ENCODE measurements around the gene HSPB2.

DNA sequence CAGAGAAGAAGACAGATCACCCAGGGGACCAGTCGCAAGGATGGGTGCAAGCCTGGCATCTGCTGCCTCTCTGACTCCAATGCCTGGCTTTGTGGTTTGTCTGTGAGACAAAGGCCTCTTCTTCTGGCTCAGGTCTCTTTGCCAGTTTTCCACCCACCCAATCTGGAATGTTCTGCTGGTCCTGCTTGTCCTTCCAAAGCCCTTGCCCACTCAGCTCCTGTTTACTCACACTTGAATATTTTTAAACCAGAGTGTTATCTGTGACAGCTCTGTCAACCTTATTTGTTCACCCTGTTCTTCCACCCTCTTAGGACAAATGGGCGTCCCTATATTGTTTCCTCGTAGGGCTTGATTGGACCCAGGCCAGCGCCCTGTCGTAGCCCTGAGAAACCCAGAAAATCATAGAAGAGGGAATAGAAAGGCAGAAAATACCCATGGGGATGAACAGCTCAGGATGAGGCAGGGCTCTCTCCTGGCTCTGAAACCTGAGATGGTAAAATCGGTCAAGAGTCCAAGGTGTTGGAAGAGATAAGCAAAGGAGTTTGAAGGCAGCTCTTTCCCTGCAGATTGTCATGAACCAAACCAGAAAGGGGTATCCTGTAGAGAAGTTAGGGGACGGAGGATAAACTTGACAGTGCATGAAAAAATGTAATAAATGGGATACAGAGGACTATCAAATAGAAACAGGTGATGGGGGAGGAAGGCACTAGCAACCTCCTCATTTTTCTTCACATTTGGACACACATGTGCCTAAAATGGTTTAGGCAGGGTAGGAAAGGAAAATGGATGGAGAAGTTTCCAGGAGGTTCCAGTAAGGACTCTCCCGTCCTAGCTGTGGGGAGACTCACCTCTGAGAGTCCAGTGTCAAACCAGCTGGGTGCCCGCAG is 1.6 kb upstream of the HSPB2 start:
- TF ChIP-seq, protein P1, sequence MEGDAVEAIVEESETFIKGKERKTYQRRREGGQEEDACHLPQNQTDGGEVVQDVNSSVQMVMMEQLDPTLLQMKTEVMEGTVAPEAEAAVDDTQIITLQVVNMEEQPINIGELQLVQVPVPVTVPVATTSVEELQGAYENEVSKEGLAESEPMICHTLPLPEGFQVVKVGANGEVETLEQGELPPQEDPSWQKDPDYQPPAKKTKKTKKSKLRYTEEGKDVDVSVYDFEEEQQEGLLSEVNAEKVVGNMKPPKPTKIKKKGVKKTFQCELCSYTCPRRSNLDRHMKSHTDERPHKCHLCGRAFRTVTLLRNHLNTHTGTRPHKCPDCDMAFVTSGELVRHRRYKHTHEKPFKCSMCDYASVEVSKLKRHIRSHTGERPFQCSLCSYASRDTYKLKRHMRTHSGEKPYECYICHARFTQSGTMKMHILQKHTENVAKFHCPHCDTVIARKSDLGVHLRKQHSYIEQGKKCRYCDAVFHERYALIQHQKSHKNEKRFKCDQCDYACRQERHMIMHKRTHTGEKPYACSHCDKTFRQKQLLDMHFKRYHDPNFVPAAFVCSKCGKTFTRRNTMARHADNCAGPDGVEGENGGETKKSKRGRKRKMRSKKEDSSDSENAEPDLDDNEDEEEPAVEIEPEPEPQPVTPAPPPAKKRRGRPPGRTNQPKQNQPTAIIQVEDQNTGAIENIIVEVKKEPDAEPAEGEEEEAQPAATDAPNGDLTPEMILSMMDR (conservative IDR thresholded peaks at IDR 0.05): no peak
- no peak for TF ChIP-seq EZH2 (IDR thresholded peaks at IDR 0.05; ENCODE audit: low read depth)

Measured in PC-9 (cell line).